ENCODE measurements around the gene RASA3.
A peak's percentile ranks its signal among the peaks of the same experiment; 100 is the strongest.

Gene RASA3

GRCh38 chr13:114058051-114058867 is 74.2 kb downstream of the RASA3 start:
- H3K4me3 ChIP-seq (ENCODE audit: low read length, poor library complexity, severe bottlenecking), result no peak overlapping the region
- no peak overlapping the region for H2AFZ ChIP-seq (ENCODE audit: low read length)
- H3K36me3 ChIP-seq (ENCODE audit: insufficient read depth, low read length), result peaks cover 26% of the 10 kb centered on the region; the same call in 1 of the 2 replicates
- TF ChIP-seq EZH2phosphoT487 (IDR thresholded peaks at IDR 0.05; ENCODE audit: borderline replicate concordance) (no peak), CTCF (conservative IDR thresholded peaks at IDR 0.05; ENCODE audit: low read length) (no peak)
- no peaks in the 10 kb centered on the region for H3K9me3 ChIP-seq (ENCODE audit: insufficient read depth, low read depth, low read length)
- no peaks in the 10 kb centered on the region for H3K27me3 ChIP-seq (ENCODE audit: insufficient read depth, low read length, poor library complexity, severe bottlenecking)
- no peaks in the 10 kb centered on the region for H3K9me2 ChIP-seq (replicated peaks; ENCODE audit: low read depth, low read length)
- H4K20me1 ChIP-seq (ENCODE audit: insufficient read depth, low read length, poor library complexity, severe bottlenecking), result peaks cover 7% of the 10 kb centered on the region
- peak overlapping the region; percentile 43 for H3K4me2 ChIP-seq (ENCODE audit: low read depth, low read length, poor library complexity, severe bottlenecking)
- H3K9ac ChIP-seq (ENCODE audit: low read depth, low read length, poor library complexity, severe bottlenecking), result no peak overlapping the region
- H3K4me1 ChIP-seq (ENCODE audit: insufficient read depth, low read length, poor library complexity, severe bottlenecking), result peaks cover 33% of the 10 kb centered on the region
- H3K79me2 ChIP-seq (ENCODE audit: insufficient read depth, low read length), result peaks cover 65% of the 10 kb centered on the region
- no peaks in the 10 kb centered on the region for H3F3A ChIP-seq (ENCODE audit: low read depth)

GRCh38 chr13:114057166-114058050 is 75.0 kb downstream of the RASA3 start:
- Histone ChIP-seq H3K27me3 (ENCODE audit: insufficient read depth, low read length, poor library complexity, severe bottlenecking) (no peaks in the 10 kb centered on the region), H3K79me2 (ENCODE audit: insufficient read depth, low read length) (peaks cover 62% of the 10 kb centered on the region), H3K36me3 (ENCODE audit: insufficient read depth, low read length) (peaks cover 26% of the 10 kb centered on the region; the same call in 1 of the 2 replicates), H3K9me3 (ENCODE audit: insufficient read depth, low read depth, low read length) (no peaks in the 10 kb centered on the region), H2AFZ (ENCODE audit: low read length) (no peak overlapping the region), H3K4me1 (ENCODE audit: insufficient read depth, low read length, poor library complexity, severe bottlenecking) (peaks cover 41% of the 10 kb centered on the region), H3K9ac (ENCODE audit: low read depth, low read length, poor library complexity, severe bottlenecking) (peak overlapping the region; percentile 5), H3F3A (ENCODE audit: low read depth) (no peaks in the 10 kb centered on the region), H3K9me2 (replicated peaks; ENCODE audit: low read depth, low read length) (no peaks in the 10 kb centered on the region), H4K20me1 (ENCODE audit: insufficient read depth, low read length, poor library complexity, severe bottlenecking) (peaks cover 7% of the 10 kb centered on the region), H3K4me2 (ENCODE audit: low read depth, low read length, poor library complexity, severe bottlenecking) (peak overlapping the region; percentile 43), H3K4me3 (ENCODE audit: low read length, poor library complexity, severe bottlenecking) (no peak overlapping the region)
- TF ChIP-seq EZH2phosphoT487 (IDR thresholded peaks at IDR 0.05; ENCODE audit: borderline replicate concordance) (no peak), CTCF (conservative IDR thresholded peaks at IDR 0.05; ENCODE audit: low read length) (no peak)

GRCh38 chr13:114056205-114057013 is 76.0 kb downstream of the RASA3 start:
- Histone ChIP-seq H3K9me2 (replicated peaks; ENCODE audit: low read depth, low read length) (no peaks in the 10 kb centered on the region), H3F3A (ENCODE audit: low read depth) (no peaks in the 10 kb centered on the region), H3K4me2 (ENCODE audit: low read depth, low read length, poor library complexity, severe bottlenecking) (no peak overlapping the region), H3K27me3 (ENCODE audit: insufficient read depth, low read length, poor library complexity, severe bottlenecking) (no peaks in the 10 kb centered on the region), H3K4me1 (ENCODE audit: insufficient read depth, low read length, poor library complexity, severe bottlenecking) (peaks cover 42% of the 10 kb centered on the region), H3K79me2 (ENCODE audit: insufficient read depth, low read length) (peaks cover 56% of the 10 kb centered on the region), H3K9me3 (ENCODE audit: insufficient read depth, low read depth, low read length) (no peaks in the 10 kb centered on the region), H3K9ac (ENCODE audit: low read depth, low read length, poor library complexity, severe bottlenecking) (no peak overlapping the region), H3K4me3 (ENCODE audit: low read length, poor library complexity, severe bottlenecking) (no peak overlapping the region), H4K20me1 (ENCODE audit: insufficient read depth, low read length, poor library complexity, severe bottlenecking) (peaks cover 7% of the 10 kb centered on the region), H3K36me3 (ENCODE audit: insufficient read depth, low read length) (peaks cover 26% of the 10 kb centered on the region; the same call in 1 of the 2 replicates), H2AFZ (ENCODE audit: low read length) (no peak overlapping the region)
- TF ChIP-seq CTCF (conservative IDR thresholded peaks at IDR 0.05; ENCODE audit: low read length) (no peak), EZH2phosphoT487 (IDR thresholded peaks at IDR 0.05; ENCODE audit: borderline replicate concordance) (no peak)
